H9 (cell line): Measurements from ENCODE around the gene DMWD. TPM values are rescaled to one million over a fixed set of nuclear protein-coding genes. Genes with fewer than 3 reads are reported as not detected.

Experiments used
- DNase-seq: peaks from one replicate; pipeline ENCODE4 v3.0.0-alpha.2; 2017
- H2AFZ ChIP-seq: one replicate; pipeline ENCODE4 v1.6.1; 2013; ENCODE audit warnings: mild to moderate bottlenecking, low read length, control low read depth, moderate library complexity
- H2AK5ac ChIP-seq: 2 replicates; pipeline ENCODE4 v1.6.1; 2013; ENCODE audit warnings: low read length, control low read depth, mixed read lengths; ENCODE audit not compliant: insufficient read length
- H2BK120ac ChIP-seq: one replicate; pipeline ENCODE4 v1.6.1; 2013; ENCODE audit warnings: low read depth, mild to moderate bottlenecking, low read length, control low read depth, inconsistent platforms; ENCODE audit not compliant: poor library complexity, severe bottlenecking
- H2BK12ac ChIP-seq: 2 replicates; pipeline ENCODE4 v1.6.1; 2013; ENCODE audit warnings: low read length, control low read depth, mixed read lengths, low read depth; ENCODE audit not compliant: insufficient read length
- H2BK15ac ChIP-seq: 2 replicates; pipeline ENCODE4 v1.6.1; 2013; ENCODE audit warnings: low read depth, low read length, control low read depth
- H2BK20ac ChIP-seq: one replicate; pipeline ENCODE4 v1.6.1; 2013; ENCODE audit warnings: low read depth, mild to moderate bottlenecking, low read length, control low read depth, inconsistent platforms; ENCODE audit not compliant: poor library complexity, severe bottlenecking
- H2BK5ac ChIP-seq: 2 replicates; pipeline ENCODE4 v1.6.1; 2013; ENCODE audit warnings: low read length, control low read depth, mixed read lengths; ENCODE audit not compliant: insufficient read length
- H3K14ac ChIP-seq: 2 replicates; pipeline ENCODE4 v1.6.1; 2013; ENCODE audit warnings: low read length, control low read depth; ENCODE audit not compliant: insufficient read depth
- H3K18ac ChIP-seq: 2 replicates; pipeline ENCODE4 v1.6.1; 2013; ENCODE audit warnings: low read depth, mild to moderate bottlenecking, mixed read lengths, low read length, control low read depth; ENCODE audit not compliant: insufficient read length
- H3K23ac ChIP-seq: 2 replicates; pipeline ENCODE4 v1.6.1; 2013; ENCODE audit warnings: low read length, control low read depth, mixed read lengths, low read depth; ENCODE audit not compliant: insufficient read length
- H3K23me2 ChIP-seq: 2 replicates; pipeline ENCODE4 v1.6.1; 2013; ENCODE audit warnings: low read depth, mild to moderate bottlenecking, mixed read lengths, low read length, control low read depth; ENCODE audit not compliant: insufficient read length, poor library complexity, severe bottlenecking
- H3K27ac ChIP-seq: 2 replicates; pipeline ENCODE4 v1.5.1; 2013; ENCODE audit warnings: low read length, control low read depth, mixed read lengths, low read depth; ENCODE audit not compliant: insufficient read length
- H3K27me3 ChIP-seq: 2 replicates; pipeline ENCODE4 v1.6.1; 2013; ENCODE audit warnings: low read length, control low read depth, inconsistent platforms; ENCODE audit not compliant: insufficient read depth
- H3K4ac ChIP-seq: 2 replicates; pipeline ENCODE4 v1.6.1; 2013; ENCODE audit warnings: low read depth, mild to moderate bottlenecking, control low read depth, inconsistent platforms, low read length, moderate library complexity
- H3K4me1 ChIP-seq: 2 replicates; pipeline ENCODE4 v1.6.1; 2013; ENCODE audit warnings: low read length, control low read depth, inconsistent platforms; ENCODE audit not compliant: insufficient read depth
- H3K4me2 ChIP-seq: 2 replicates; pipeline ENCODE4 v1.6.1; 2013; ENCODE audit warnings: low read length, control low read depth, mixed read lengths; ENCODE audit not compliant: insufficient read length, insufficient read depth
- H3K56ac ChIP-seq: 2 replicates; pipeline ENCODE4 v1.6.1; 2013; ENCODE audit warnings: low read depth, mild to moderate bottlenecking, mixed read lengths, low read length, control low read depth; ENCODE audit not compliant: insufficient read length
- H3K79me1 ChIP-seq: 2 replicates; pipeline ENCODE4 v1.6.1; 2013; ENCODE audit warnings: low read depth, mild to moderate bottlenecking, moderate library complexity, low read length, control low read depth, inconsistent platforms; ENCODE audit not compliant: insufficient read depth, poor library complexity, severe bottlenecking
- H3K79me2 ChIP-seq: 2 replicates; pipeline ENCODE4 v1.6.1; 2013; ENCODE audit warnings: low read length, control low read depth, inconsistent platforms; ENCODE audit not compliant: insufficient read depth
- H3K9ac ChIP-seq: 2 replicates; pipeline ENCODE4 v1.6.1; 2013; ENCODE audit warnings: low read length, control low read depth, mixed read lengths; ENCODE audit not compliant: insufficient read length; ENCODE audit errors: extremely low read depth
- H3K9me3 ChIP-seq: one replicate; pipeline ENCODE4 v1.6.1; 2013; ENCODE audit warnings: low read depth, low read length, inconsistent platforms; ENCODE audit not compliant: control insufficient read depth
- H3T11ph ChIP-seq: one replicate; pipeline ENCODE4 v1.6.1; 2013; ENCODE audit warnings: mild to moderate bottlenecking, low read length, control low read depth, inconsistent platforms
- H4K20me1 ChIP-seq: one replicate; pipeline ENCODE4 v1.6.1; 2013; ENCODE audit not compliant: control insufficient read depth, insufficient read length, insufficient read depth
- H4K5ac ChIP-seq: 2 replicates; pipeline ENCODE4 v1.6.1; 2013; ENCODE audit warnings: low read depth, mild to moderate bottlenecking, mixed read lengths, low read length, control low read depth; ENCODE audit not compliant: insufficient read length
- H4K8ac ChIP-seq: replicated peaks from 2 replicates; pipeline ENCODE4 v1.6.1; 2013; ENCODE audit warnings: low read length, control low read depth, mixed read lengths, low read depth; ENCODE audit not compliant: insufficient read length
- H4K91ac ChIP-seq: 2 replicates; pipeline ENCODE4 v1.6.1; 2013; ENCODE audit warnings: low read depth, mild to moderate bottlenecking, moderate library complexity, mixed read lengths, low read length, control low read depth; ENCODE audit not compliant: insufficient read length
- H3K27ac Mint-ChIP-seq, 3 experiments: 2 replicates in 2 of 3; 3 replicates in 1 of 3; pipeline ENCODE4 v1.8.0; 2020 to 2021; ENCODE audit warnings: mixed read lengths in 3 of 3, mild to moderate bottlenecking in 1 of 3, moderate library complexity in 1 of 3
- H3K27me3 Mint-ChIP-seq: 2 replicates; pipeline ENCODE4 v1.8.0; 2021; ENCODE audit warnings: low read depth, mild to moderate bottlenecking, moderate library complexity, mixed read lengths
- H3K36me3 Mint-ChIP-seq, 3 experiments: 2 replicates in 2 of 3; 3 replicates in 1 of 3; pipeline ENCODE4 v1.8.0; 2020 to 2021; ENCODE audit warnings: low read depth in 3 of 3, mixed read lengths in 3 of 3; ENCODE audit not compliant: insufficient read depth in 1 of 3
- H3K4me1 Mint-ChIP-seq, 2 experiments: 2 replicates each; pipeline ENCODE4 v1.8.0; 2020; ENCODE audit warnings: mixed read lengths in 2 of 2
- H3K4me3 Mint-ChIP-seq, 2 experiments: 2 replicates in 1 of 2; 3 replicates in 1 of 2; pipeline ENCODE4 v1.8.0; 2020 to 2021; ENCODE audit warnings: mild to moderate bottlenecking in 2 of 2, mixed read lengths in 2 of 2, moderate library complexity in 1 of 2
- H3K9me3 Mint-ChIP-seq, 2 experiments: 2 replicates in 1 of 2; 3 replicates in 1 of 2; pipeline ENCODE4 v1.8.0; 2020; ENCODE audit warnings: mild to moderate bottlenecking in 2 of 2, mixed read lengths in 2 of 2, moderate library complexity in 1 of 2
- WGBS: extraction: QIAGEN DNeasy Blood & Tissue Kit; methylation state at CpG from one replicate; pipeline ENCODE4 v1.1.7; 2013; ENCODE audit warnings: missing lambda C conversion rate, low lambda C conversion rate, mixed read lengths; ENCODE audit not compliant: insufficient read length; ENCODE audit errors: extremely low coverage; 5-methylcytosine and 5-hydroxymethylcytosine counted together
- total RNA-seq: library from RNA; stranded (reverse); gene quantifications from 2 replicates; pipeline ENCODE4 v1.2.1, GENCODE V29; 2021
- TF ChIP-seq, protein P1 (sequence below): fragments of 200-600 bp; sonication (generic); conservative IDR thresholded peaks from 3 replicates; pipeline ENCODE4 v1.8.0; 2021; ENCODE audit warnings: antibody characterized with exemption, mild to moderate bottlenecking

The DMWD gene
- total RNA-seq, 1 experiment from 2014 or later = 75.1 TPM

DNA sequence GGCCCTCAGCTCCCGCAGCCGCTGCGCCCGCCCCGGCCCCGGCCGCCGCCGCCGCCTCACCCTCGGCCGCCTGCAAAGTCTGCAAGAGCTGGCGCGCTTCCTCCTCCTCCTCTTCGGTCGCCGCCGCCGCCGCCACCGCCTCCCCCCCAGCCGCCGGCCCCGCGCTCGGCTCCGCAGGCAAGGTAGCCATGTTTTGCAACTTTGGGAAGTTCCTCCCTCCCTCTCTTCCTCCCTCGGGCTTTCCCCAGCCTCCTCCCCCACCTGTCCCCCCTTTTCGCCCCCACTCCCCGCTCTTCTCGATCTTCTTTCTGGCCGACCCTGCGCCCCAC lies 24.0 kb downstream of the DMWD start:
- peak overlapping the region; percentile 13 for H4K5ac ChIP-seq
- no peak overlapping the region for H4K91ac ChIP-seq
- peak overlapping the region; percentile 93 to 94 for H3K4me3 Mint-ChIP-seq
- H3K4ac ChIP-seq = no peak overlapping the region; the same call in 1 of the 2 replicates
- H3K56ac ChIP-seq = no peak overlapping the region
- H4K8ac ChIP-seq = no peak overlapping the region
- no peak overlapping the region for H2AFZ ChIP-seq
- H3K9ac ChIP-seq = peak overlapping the region; percentile 82
- peak overlapping the region; percentile 97 for H3K18ac ChIP-seq
- H3T11ph ChIP-seq = no peak overlapping the region
- no peaks in the 10 kb centered on the region for H3K79me2 ChIP-seq
- H3K14ac ChIP-seq = peak overlapping the region; percentile 97
- no peaks in the 10 kb centered on the region for H3K79me1 ChIP-seq
- H3K4me1 Mint-ChIP-seq = peaks cover 13 to 38% of the 10 kb centered on the region in 2 experiments
- H3K27ac Mint-ChIP-seq = peak overlapping the region; percentile 98 to 100 (median 99)
- peak overlapping the region; percentile 74 for H3K4me2 ChIP-seq
- no peaks in the 10 kb centered on the region for H3K27me3 ChIP-seq
- no peak for DNase-seq
- H2BK20ac ChIP-seq = no peak overlapping the region
- no peaks in the 10 kb centered on the region; a peak in 1 of 5 replicates for H3K9me3 Mint-ChIP-seq
- TF ChIP-seq, protein P1, sequence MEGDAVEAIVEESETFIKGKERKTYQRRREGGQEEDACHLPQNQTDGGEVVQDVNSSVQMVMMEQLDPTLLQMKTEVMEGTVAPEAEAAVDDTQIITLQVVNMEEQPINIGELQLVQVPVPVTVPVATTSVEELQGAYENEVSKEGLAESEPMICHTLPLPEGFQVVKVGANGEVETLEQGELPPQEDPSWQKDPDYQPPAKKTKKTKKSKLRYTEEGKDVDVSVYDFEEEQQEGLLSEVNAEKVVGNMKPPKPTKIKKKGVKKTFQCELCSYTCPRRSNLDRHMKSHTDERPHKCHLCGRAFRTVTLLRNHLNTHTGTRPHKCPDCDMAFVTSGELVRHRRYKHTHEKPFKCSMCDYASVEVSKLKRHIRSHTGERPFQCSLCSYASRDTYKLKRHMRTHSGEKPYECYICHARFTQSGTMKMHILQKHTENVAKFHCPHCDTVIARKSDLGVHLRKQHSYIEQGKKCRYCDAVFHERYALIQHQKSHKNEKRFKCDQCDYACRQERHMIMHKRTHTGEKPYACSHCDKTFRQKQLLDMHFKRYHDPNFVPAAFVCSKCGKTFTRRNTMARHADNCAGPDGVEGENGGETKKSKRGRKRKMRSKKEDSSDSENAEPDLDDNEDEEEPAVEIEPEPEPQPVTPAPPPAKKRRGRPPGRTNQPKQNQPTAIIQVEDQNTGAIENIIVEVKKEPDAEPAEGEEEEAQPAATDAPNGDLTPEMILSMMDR = no peak
- no peak overlapping the region for H2BK12ac ChIP-seq
- H2BK15ac ChIP-seq = no peak overlapping the region
- H2AK5ac ChIP-seq = no peak overlapping the region
- H3K9me3 ChIP-seq = no peaks in the 10 kb centered on the region
- H3K27me3 Mint-ChIP-seq = peaks cover 3% of the 10 kb centered on the region
- H4K20me1 ChIP-seq = no peaks in the 10 kb centered on the region
- no peak overlapping the region for H3K23ac ChIP-seq
- H2BK120ac ChIP-seq = no peak overlapping the region
- H3K23me2 ChIP-seq = peaks cover 20% of the 10 kb centered on the region
- peaks cover 2 to 16% (median 10%) of the 10 kb centered on the region in 3 experiments; a peak in 6 of 7 replicates for H3K36me3 Mint-ChIP-seq
- H3K4me1 ChIP-seq = peaks cover 3% of the 10 kb centered on the region; the same call in 1 of the 2 replicates
- peak overlapping the region; percentile 83 for H3K27ac ChIP-seq
- no CpG with 5 or more reads among the region's 33 CpGs for WGBS
- H2BK5ac ChIP-seq = peak overlapping the region; percentile 75
